Esophagus squamous epithelium (tissue), 5 donors: ENCODE data around the gene TAP1. TPM values are rescaled to one million over a fixed set of nuclear protein-coding genes. Genes with fewer than 3 reads are reported as not detected.

Experiments used
- DNase-seq: peaks from one replicate; lab custom pipeline; 2025; lab: John Stamatoyannopoulos, UW
- H3K27ac ChIP-seq, 4 donors: fragments of 200-600 bp; sonication (generic); one replicate each; pipeline ENCODE4 v1.5.1; 2016 to 2019; ENCODE audit warnings: mild to moderate bottlenecking in 1 of 4
- H3K27me3 ChIP-seq, 4 donors: fragments of 200-600 bp; sonication (generic); 1 replicate in 3 of 4; 2 replicates in 1 of 4; pipeline versions ENCODE4 v1.5.1 to v1.6.0; 2017 to 2021; ENCODE audit warnings: antibody characterized with exemption in 1 of 4
- H3K36me3 ChIP-seq, 3 donors: fragments of 200-600 bp; sonication (generic); one replicate each; pipeline ENCODE4 v1.5.1; 2016 to 2019
- H3K4me1 ChIP-seq, 3 donors: fragments of 200-600 bp; sonication (generic); one replicate each; pipeline ENCODE4 v1.5.1; 2017 to 2019
- H3K4me3 ChIP-seq, 4 donors: fragments of 200-600 bp; sonication (generic); 1 replicate in 3 of 4; 2 replicates in 1 of 4; pipeline ENCODE4 v1.5.1; 2016 to 2019; ENCODE audit warnings: mild to moderate bottlenecking in 2 of 4, moderate library complexity in 1 of 4
- H3K9me3 ChIP-seq, 3 donors: fragments of 200-600 bp; sonication (generic); one replicate each; pipeline ENCODE4 v1.5.1; 2016 to 2019
- POLR2A ChIP-seq, 4 donors: fragments of 450-650 bp; IDR thresholded peaks; one replicate each; pipeline ENCODE4 v1.6.1; 2017; ENCODE audit warnings: antibody characterized with exemption in 4 of 4, mild to moderate bottlenecking in 4 of 4, moderate library complexity in 3 of 4
- WGBS, 2 donors: methylation state at CpG; one replicate each; pipeline ENCODE4 v1.1.5; 2018; 5-methylcytosine and 5-hydroxymethylcytosine counted together
- intact Hi-C: fragments of 100-400 bp; cut with DNase I; formaldehyde crosslinking; loops from one replicate; pipeline ENCODE4 v1.15.0; 2022
- total RNA-seq, 4 donors: library from RNA; depleted of rRNA; stranded (reverse); fragments of >200 nt; gene quantifications; one replicate each; pipeline ENCODE4 v1.1.0, GENCODE V29; 2016
- TF ChIP-seq, protein P1 (sequence below), 6 experiments: fragments of 450-650 bp in 4 of 6; fragments of 200-600 bp in 2 of 6; sonication (generic) in 2 of 6; IDR thresholded peaks; one replicate each; pipeline ENCODE4 v1.5.1; 2016 to 2019; ENCODE audit warnings: antibody characterized with exemption in 6 of 6, mild to moderate bottlenecking in 4 of 6, moderate library complexity in 4 of 6
- donor health status: DM: yes; HTN: yes; CAD: no.

The TAP1 gene
- total RNA-seq, 4 donors from 2014 or later: 31.7 to 95.5 (median 40.3) TPM

DNA sequence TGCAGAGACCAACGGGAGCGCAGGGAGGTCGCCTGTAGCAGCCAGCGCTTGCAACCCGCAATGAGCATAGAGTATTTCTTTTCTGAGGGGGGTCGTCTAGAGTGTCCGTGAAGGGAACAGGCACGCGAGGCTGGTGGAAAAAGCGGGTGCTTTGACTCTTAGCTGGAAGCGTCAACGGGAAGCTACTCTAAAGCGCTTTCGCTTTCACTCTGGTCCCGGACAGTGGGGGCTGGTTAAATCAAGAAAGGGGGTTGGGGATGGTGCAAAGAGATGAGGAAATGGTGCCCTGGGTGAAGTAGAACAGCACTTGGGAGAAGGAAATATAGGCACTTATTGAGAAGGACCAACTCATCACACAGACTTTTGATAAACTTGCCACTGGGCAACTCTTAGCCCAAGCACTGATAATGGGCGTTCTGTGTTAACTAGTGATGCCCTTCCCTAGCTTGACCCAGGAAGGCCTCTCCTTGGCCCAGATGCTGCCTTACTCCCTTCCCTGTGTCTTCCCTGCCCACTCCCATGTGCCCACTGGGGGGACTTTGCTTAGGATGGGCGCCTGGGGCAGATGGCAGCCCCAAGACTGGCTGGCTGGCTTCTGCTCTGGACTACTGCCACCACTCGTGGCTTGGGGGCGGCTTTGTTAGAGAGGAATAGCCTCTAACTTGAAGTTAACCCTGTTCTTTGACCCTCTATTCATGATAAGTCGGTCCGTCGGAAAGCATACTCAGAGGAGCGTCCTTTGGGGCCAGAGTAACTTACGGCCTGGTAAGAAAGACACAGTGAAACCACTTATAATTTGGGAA lies 1.1 kb upstream of the TAP1 start:
- 4 to 11% methylated on average over 20 to 21 of the region's 24 CpGs for WGBS, 2 donors
- no peak for DNase-seq
- Histone ChIP-seq H3K9me3 (no peaks in the 10 kb centered on the region), H3K27ac (peak overlapping the region; percentile 94 to 98 (median 97)), H3K36me3 (peaks cover 19 to 46% (median 21%) of the 10 kb centered on the region in 3 donors), H3K4me1 (peaks cover 6 to 50% (median 38%) of the 10 kb centered on the region in 3 donors), H3K4me3 (peak overlapping the region; percentile 63 to 94 (median 82)), H3K27me3 (no peaks in the 10 kb centered on the region)
- intact Hi-C loops: no loop called here
- no peak for TF ChIP-seq POLR2A (IDR thresholded peaks at IDR 0.05)
- TF ChIP-seq, protein P1, sequence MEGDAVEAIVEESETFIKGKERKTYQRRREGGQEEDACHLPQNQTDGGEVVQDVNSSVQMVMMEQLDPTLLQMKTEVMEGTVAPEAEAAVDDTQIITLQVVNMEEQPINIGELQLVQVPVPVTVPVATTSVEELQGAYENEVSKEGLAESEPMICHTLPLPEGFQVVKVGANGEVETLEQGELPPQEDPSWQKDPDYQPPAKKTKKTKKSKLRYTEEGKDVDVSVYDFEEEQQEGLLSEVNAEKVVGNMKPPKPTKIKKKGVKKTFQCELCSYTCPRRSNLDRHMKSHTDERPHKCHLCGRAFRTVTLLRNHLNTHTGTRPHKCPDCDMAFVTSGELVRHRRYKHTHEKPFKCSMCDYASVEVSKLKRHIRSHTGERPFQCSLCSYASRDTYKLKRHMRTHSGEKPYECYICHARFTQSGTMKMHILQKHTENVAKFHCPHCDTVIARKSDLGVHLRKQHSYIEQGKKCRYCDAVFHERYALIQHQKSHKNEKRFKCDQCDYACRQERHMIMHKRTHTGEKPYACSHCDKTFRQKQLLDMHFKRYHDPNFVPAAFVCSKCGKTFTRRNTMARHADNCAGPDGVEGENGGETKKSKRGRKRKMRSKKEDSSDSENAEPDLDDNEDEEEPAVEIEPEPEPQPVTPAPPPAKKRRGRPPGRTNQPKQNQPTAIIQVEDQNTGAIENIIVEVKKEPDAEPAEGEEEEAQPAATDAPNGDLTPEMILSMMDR (IDR thresholded peaks at IDR 0.05): no peak

DNA sequence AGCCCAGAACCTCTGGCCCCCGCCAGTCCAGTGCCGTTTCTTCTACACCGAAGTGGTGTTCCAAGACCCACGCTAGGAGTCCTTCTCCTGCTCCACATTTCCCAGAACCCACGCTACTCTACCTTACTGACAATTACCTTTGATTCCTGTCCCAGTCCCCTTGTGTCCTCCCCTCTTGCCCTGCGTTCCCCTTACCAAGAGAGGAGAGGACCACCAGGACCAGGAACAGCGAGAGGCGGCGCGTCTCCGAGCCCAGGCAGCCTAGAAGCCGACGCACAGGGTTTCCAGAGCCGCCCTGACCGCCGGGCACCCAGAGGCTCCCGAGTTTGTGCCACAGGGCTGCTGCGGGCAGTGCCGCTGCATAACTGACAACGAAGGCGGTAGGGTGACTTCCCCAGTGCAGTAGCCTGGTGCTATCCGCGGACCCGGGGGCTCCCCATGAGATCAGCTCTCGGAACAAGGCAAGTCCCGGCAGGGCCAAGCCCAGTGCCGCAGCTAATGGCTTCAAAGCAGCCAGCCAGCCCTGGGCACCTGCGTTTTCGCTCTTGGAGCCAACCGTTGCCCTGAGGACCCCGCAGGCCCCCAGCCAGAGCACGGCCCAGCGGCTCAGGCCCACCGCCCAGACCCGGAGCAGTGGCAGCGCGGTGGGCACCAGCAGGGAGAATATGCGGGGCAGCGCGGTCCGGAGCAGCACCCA lies 512 bp downstream of the TAP1 start:
- H3K9me3 ChIP-seq: no peaks in the 10 kb centered on the region
- intact Hi-C loops: no loop called here
- peaks cover 6 to 50% (median 38%) of the 10 kb centered on the region in 3 donors for H3K4me1 ChIP-seq
- H3K36me3 ChIP-seq: peaks cover 16 to 46% (median 30%) of the 10 kb centered on the region in 3 donors
- no peak for DNase-seq
- TF ChIP-seq POLR2A (IDR thresholded peaks at IDR 0.05): no peak
- TF ChIP-seq, protein P1 (IDR thresholded peaks at IDR 0.05): no peak
- peak overlapping the region; percentile 94 to 98 (median 97) for H3K27ac ChIP-seq
- H3K4me3 ChIP-seq: peak overlapping the region; percentile 63 to 94 (median 82)
- 0% methylated on average over 5 of the region's 41 CpGs; no CpG with 5 or more reads in 1 of the 2 donors for whole genome bisulfite sequencing, 2 donors
- no peaks in the 10 kb centered on the region for H3K27me3 ChIP-seq

DNA sequence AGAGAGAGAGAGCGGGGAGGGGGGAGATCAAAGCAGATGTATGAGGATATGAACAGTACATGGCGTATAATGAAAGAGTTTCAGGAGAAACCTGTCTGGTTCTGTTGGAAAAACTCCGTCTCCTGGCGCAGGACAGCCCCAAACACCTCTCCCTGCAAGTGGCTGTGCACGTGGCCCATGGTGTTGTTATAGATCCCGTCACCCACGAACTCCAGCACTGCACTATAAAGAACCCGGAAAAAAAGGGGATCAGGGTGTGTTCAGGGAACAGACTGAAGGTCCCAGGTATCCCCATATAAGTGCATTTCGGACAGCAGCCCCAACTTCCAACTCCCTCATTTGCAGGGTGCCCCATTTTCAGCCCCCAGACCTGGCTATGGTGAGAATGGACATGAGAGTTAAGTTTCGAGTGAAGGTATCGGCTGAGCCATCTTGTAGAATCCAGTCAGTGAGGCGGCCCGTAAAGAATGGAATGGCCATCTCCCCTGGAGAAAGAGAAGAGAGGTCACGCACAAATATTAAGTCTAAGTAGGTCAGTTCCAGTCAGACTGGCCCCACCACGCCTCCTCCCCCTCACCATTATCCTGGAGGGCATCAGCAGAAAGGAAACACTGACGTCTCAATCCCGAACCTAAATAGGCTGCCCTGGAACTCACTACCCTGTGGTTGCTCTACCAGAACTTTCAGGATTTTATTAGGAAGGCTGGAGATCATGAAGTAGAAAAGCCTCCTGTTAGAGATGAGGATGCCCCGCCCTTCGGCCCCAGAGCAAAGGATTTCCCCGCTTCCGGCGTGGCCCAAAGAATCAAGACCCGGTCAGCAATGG lies 1.3 kb downstream of the TAP1 start:
- DNase-seq: no peak
- intact Hi-C loops: no loop called here
- Histone ChIP-seq H3K36me3 (peaks cover 22 to 46% (median 31%) of the 10 kb centered on the region in 3 donors), H3K4me3 (peak overlapping the region; percentile 63 to 94 (median 82)), H3K27ac (peak overlapping the region; percentile 94 to 98 (median 97)), H3K4me1 (peaks cover 6 to 50% (median 38%) of the 10 kb centered on the region in 3 donors), H3K9me3 (no peaks in the 10 kb centered on the region), H3K27me3 (no peaks in the 10 kb centered on the region)
- 21 to 40% methylated on average over 19 to 21 of the region's 23 CpGs for WGBS, 2 donors
- no peak for TF ChIP-seq POLR2A (IDR thresholded peaks at IDR 0.05)
- TF ChIP-seq, protein P1 (IDR thresholded peaks at IDR 0.05): no peak

DNA sequence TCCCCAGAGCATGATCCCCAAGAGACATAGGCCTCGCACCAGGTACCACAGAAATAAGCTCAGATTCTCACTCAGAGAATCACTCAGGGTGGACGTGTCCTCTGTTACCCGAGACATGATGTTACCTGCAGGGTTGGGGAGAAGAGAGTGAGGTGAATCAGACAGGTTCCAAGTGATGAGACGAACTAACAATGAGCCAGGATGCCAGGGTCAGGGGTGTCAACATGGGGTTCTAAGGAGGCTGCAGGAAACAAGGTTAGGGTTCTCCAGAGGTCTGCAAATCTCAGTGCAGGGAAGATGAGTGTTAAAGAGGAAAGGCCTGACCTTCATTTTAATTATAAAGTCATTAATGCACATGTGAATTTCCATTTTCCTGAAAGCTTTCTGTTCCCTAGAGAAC lies 2.5 kb downstream of the TAP1 start:
- Histone ChIP-seq H3K9me3 (no peaks in the 10 kb centered on the region), H3K27ac (peak overlapping the region in 2 of 4 donors; percentile 22 to 98), H3K4me3 (peak overlapping the region in 1 of 4 donors; percentile 77), H3K27me3 (no peaks in the 10 kb centered on the region), H3K36me3 (peaks cover 28 to 57% (median 34%) of the 10 kb centered on the region in 3 donors), H3K4me1 (peaks cover 6 to 60% (median 37%) of the 10 kb centered on the region in 3 donors)
- TF ChIP-seq, protein P1 (IDR thresholded peaks at IDR 0.05): no peak
- TF ChIP-seq POLR2A (IDR thresholded peaks at IDR 0.05): no peak
- WGBS, 2 donors: 53 to 92% methylated on average over 4 of the region's 4 CpGs
- intact Hi-C loops: no loop called here
- no peak for DNase-seq
